Sigmoid colon (tissue), 7 donors: ENCODE measurements around the gene PCDH8. TPM values are rescaled to one million over a fixed set of nuclear protein-coding genes. Genes with fewer than 3 reads are reported as not detected.

Experiments used
- DNase-seq: peaks from one replicate; pipeline ENCODE4 v3.0.0-alpha.2; 2019
- H3K27ac ChIP-seq, 4 donors: fragments of 200-600 bp; sonication (generic); one replicate each; pipeline ENCODE4 v1.5.1; 2016 to 2019; ENCODE audit warnings: mild to moderate bottlenecking in 1 of 4
- H3K27me3 ChIP-seq, 3 donors: fragments of 200-600 bp; sonication (generic); one replicate each; pipeline ENCODE4 v1.5.1; 2019; ENCODE audit warnings: mild to moderate bottlenecking in 1 of 3
- H3K36me3 ChIP-seq, 4 donors: fragments of 200-600 bp; sonication (generic); one replicate each; pipeline ENCODE4 v1.5.1; 2016 to 2019
- H3K4me1 ChIP-seq, 4 donors: fragments of 200-600 bp; sonication (generic); one replicate each; pipeline ENCODE4 v1.5.1; 2017 to 2019
- H3K4me3 ChIP-seq, 4 donors: fragments of 200-600 bp; sonication (generic); one replicate each; pipeline ENCODE4 v1.5.1; 2017 to 2019; ENCODE audit warnings: mild to moderate bottlenecking in 2 of 4, moderate library complexity in 1 of 4
- H3K9me3 ChIP-seq, 4 donors: fragments of 200-600 bp in 3 of 4; sonication (generic) in 3 of 4; one replicate each; pipeline versions ENCODE4 v1.5.1 to v1.6.1; 2013 to 2019
- CTCF ChIP-seq, 4 experiments: fragments of 450-650 bp in 3 of 4; fragments of 200-600 bp in 1 of 4; IDR thresholded peaks; one replicate each; pipeline ENCODE4 v1.5.1; 2016 to 2019; ENCODE audit warnings: antibody characterized with exemption in 4 of 4, mild to moderate bottlenecking in 3 of 4, moderate library complexity in 2 of 4
- EP300 ChIP-seq, 4 donors: sonication (generic); formaldehyde crosslinking; IDR thresholded peaks; one replicate each; pipeline ENCODE4 v1.6.1; 2017; ENCODE audit warnings: antibody characterized with exemption in 4 of 4
- POLR2A ChIP-seq, 2 donors: fragments of 450-650 bp; IDR thresholded peaks; one replicate each; pipeline ENCODE4 v1.6.1; 2016; ENCODE audit warnings: antibody characterized with exemption in 2 of 2, mild to moderate bottlenecking in 2 of 2, moderate library complexity in 2 of 2
- POLR2AphosphoS5 ChIP-seq, 4 donors: sonication (generic); formaldehyde crosslinking; IDR thresholded peaks; one replicate each; pipeline ENCODE4 v1.6.1; 2017; ENCODE audit warnings: antibody characterized with exemption in 4 of 4
- WGBS, 2 donors: extraction: QIAGEN DNeasy Blood & Tissue Kit; methylation state at CpG; one replicate each; pipeline ENCODE4 v1.1.7; 2013; 5-methylcytosine and 5-hydroxymethylcytosine counted together
- intact Hi-C: fragments of 100-400 bp; cut with DNase I; formaldehyde crosslinking; loops from one replicate; pipeline ENCODE4 v1.15.1; 2023
- polyA plus RNA-seq, 3 donors: library from polyadenylated mRNA; stranded (reverse); fragments of 200-250 nt; gene quantifications; one replicate each; pipeline ENCODE4 v1.2.3, GENCODE V29; 2013
- total RNA-seq, 4 donors: library from RNA; depleted of rRNA; stranded (reverse); fragments of >200 nt; gene quantifications; one replicate each; pipeline ENCODE4 v1.1.0, GENCODE V29; 2016
- donor health status: healthy with polysubstance abuse.
- donor health status: Bipolar disorder and iron deficiency.
- donor health status: healthy.

Gene PCDH8
- total and polyA plus RNA-seq, 7 donors = under 0.01 to 0.81 (median 0.26) TPM; not detected in 3

GRCh38 chr13:52808842-52809219, 39.6 kb downstream of the PCDH8 start:
- TF ChIP-seq CTCF (IDR thresholded peaks at IDR 0.05) = no peak
- no peak for TF ChIP-seq POLR2A (IDR thresholded peaks at IDR 0.05)
- TF ChIP-seq EP300 (IDR thresholded peaks at IDR 0.05) = no peak
- TF ChIP-seq POLR2AphosphoS5 (IDR thresholded peaks at IDR 0.05) = no peak
- Histone ChIP-seq H3K9me3 (no peaks in the 10 kb centered on the region), H3K27me3 (no peaks in the 10 kb centered on the region), H3K27ac (no peak overlapping the region), H3K4me1 (no peaks in the 10 kb centered on the region), H3K36me3 (no peaks in the 10 kb centered on the region), H3K4me3 (no peak overlapping the region)
- no peak for DNase-seq
- WGBS, 2 donors = 62 to 73% methylated on average over 1 of the region's 1 CpG
- intact Hi-C loops = no loop called here

DNA sequence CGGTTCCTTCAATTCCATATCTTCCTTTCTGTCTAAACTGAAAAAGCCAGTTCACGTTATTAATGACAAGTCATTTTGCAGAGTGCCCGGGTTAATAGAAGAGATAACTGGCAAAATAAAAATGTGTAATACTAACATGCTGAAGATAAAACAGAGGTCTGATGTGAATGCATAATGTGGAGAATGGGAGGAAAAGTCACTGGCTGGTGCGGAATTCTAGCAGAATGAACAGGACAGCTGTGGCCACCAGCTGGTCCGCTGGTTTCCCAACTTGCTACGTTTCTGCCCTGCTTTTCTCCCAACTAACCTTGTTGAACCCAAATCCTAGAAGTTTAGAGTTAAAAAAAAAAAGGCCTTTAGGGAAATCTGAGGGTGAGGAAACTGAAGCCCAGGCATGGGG, 42.4 kb downstream of the PCDH8 start:
- TF ChIP-seq POLR2A (IDR thresholded peaks at IDR 0.05) (no peak), CTCF (IDR thresholded peaks at IDR 0.05) (no peak), POLR2AphosphoS5 (IDR thresholded peaks at IDR 0.05) (no peak), EP300 (IDR thresholded peaks at IDR 0.05) (no peak)
- intact Hi-C loops = no loop called here
- no peak for DNase-seq
- H3K4me1 ChIP-seq = no peaks in the 10 kb centered on the region
- no peaks in the 10 kb centered on the region for H3K27me3 ChIP-seq
- H3K27ac ChIP-seq = no peak overlapping the region
- H3K9me3 ChIP-seq = no peaks in the 10 kb centered on the region
- 87 to 91% methylated on average over 6 of the region's 6 CpGs for WGBS, 2 donors
- no peak overlapping the region for H3K4me3 ChIP-seq
- no peaks in the 10 kb centered on the region for H3K36me3 ChIP-seq

- 75 to 77% methylated on average over 3 of the region's 3 CpGs for WGBS, 2 donors
- Histone ChIP-seq H3K36me3 (no peaks in the 10 kb centered on the region), H3K27ac (no peak overlapping the region), H3K4me3 (no peak overlapping the region), H3K27me3 (no peaks in the 10 kb centered on the region), H3K9me3 (no peaks in the 10 kb centered on the region), H3K4me1 (no peaks in the 10 kb centered on the region)
- TF ChIP-seq POLR2A (IDR thresholded peaks at IDR 0.05) = no peak
- no peak for TF ChIP-seq CTCF (IDR thresholded peaks at IDR 0.05)
- TF ChIP-seq EP300 (IDR thresholded peaks at IDR 0.05) = no peak
- TF ChIP-seq POLR2AphosphoS5 (IDR thresholded peaks at IDR 0.05) = no peak
- intact Hi-C loops = no loop called here
- DNase-seq = no peak
Measured at GRCh38 chr13:52804202-52804641, 44.2 kb downstream of the PCDH8 start.

DNA sequence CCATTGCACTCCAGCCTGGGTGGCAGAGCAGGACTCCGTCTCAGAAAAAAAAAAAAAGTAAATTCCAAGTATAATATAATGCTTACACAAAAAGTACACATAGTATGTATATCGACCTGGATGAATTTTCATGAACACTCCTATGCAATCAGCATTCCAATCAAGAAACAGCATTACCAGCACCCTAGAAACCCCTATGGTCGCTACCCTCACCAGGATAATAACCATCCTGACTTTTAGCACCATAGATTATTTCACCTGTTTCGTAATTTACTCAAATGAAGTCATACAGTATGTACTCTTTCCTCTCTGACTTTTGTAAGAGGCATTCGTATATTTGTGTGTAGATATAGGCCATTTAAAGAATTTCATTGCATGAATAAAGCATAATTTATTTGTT, 47.6 kb downstream of the PCDH8 start:
- WGBS, 2 donors = 75 to 83% methylated on average over 5 of the region's 5 CpGs
- Histone ChIP-seq H3K4me1 (no peaks in the 10 kb centered on the region), H3K9me3 (no peaks in the 10 kb centered on the region), H3K4me3 (no peak overlapping the region), H3K36me3 (no peaks in the 10 kb centered on the region), H3K27ac (no peak overlapping the region), H3K27me3 (no peaks in the 10 kb centered on the region)
- intact Hi-C loops = no loop called here
- no peak for DNase-seq
- TF ChIP-seq CTCF (IDR thresholded peaks at IDR 0.05) (no peak), EP300 (IDR thresholded peaks at IDR 0.05) (no peak), POLR2A (IDR thresholded peaks at IDR 0.05) (no peak), POLR2AphosphoS5 (IDR thresholded peaks at IDR 0.05) (no peak)

GRCh38 chr13:52798770-52799430, 49.5 kb downstream of the PCDH8 start:
- no peaks in the 10 kb centered on the region for H3K4me1 ChIP-seq
- H3K27me3 ChIP-seq = no peaks in the 10 kb centered on the region
- no peak overlapping the region for H3K4me3 ChIP-seq
- no peaks in the 10 kb centered on the region for H3K36me3 ChIP-seq
- H3K9me3 ChIP-seq = no peaks in the 10 kb centered on the region
- no peak for TF ChIP-seq POLR2A (IDR thresholded peaks at IDR 0.05)
- TF ChIP-seq CTCF (IDR thresholded peaks at IDR 0.05) = no peak
- no peak for TF ChIP-seq POLR2AphosphoS5 (IDR thresholded peaks at IDR 0.05)
- no peak overlapping the region for H3K27ac ChIP-seq
- intact Hi-C loops = no loop called here
- 0 to 1% methylated on average over 1 of the region's 1 CpG for WGBS, 2 donors
- DNase-seq = no peak
